HG03025 (cell line): ENCODE data around the gene MED29.

Experiments used
- ATAC-seq: cut with Tn5 transposase; IDR thresholded peaks from one replicate; pipeline ENCODE4 v1.9.1; 2021; ENCODE audit warnings: mild to moderate bottlenecking, moderate library complexity; ENCODE audit not compliant: unreplicated experiment, low FRiP score

Gene MED29, protein sequence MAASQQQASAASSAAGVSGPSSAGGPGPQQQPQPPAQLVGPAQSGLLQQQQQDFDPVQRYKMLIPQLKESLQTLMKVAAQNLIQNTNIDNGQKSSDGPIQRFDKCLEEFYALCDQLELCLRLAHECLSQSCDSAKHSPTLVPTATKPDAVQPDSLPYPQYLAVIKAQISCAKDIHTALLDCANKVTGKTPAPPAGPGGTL

DNA sequence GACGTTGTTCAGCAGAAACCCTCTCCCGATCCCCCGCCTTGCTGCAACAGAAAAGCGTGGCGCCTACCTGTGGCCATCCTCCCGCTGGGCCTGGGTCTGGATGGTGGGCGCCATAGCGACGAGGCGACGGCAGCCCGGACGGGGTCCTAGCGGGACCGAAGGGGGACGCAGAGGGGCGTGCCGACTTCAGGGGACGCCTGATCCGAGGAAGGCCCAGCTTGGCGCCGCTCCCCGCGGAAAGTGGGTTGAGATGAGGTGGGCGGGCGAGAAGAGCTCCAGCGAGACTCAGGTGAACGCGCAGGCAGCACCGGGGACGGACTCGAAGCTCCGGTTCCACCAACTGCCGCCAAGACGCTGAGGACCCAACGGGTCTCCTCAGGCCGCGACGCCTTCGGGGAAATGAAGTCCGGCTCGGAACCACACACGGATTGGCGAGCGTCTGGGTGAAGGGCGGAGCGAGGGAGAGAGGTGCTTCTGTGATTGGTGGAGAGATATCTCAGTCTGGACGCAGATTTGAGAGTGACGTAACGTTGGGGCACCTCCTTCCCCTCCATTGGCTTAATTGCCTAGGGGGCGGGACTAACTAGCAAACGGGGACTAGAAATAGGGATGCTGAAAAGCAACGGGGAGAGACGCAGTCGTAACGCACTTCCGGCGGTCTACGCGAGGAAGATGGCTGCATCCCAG, at the start of gene MED29, which contains the start of gene PAF1:
TSS of gene MED29 (plus strand) at position 628 of the 687 bp plus-strand sequence. CDS start at position 673, 45 bp downstream.
TSS of gene PAF1 (minus strand) at position 356 of the 687 bp plus-strand sequence. CDS start at position 114, 242 bp downstream.
- ATAC-seq = peak; percentile 86

- ATAC-seq = peak; percentile 80
These were observed 49.2 kb upstream of the MED29 start, which contains the start of gene SAMD4B for GRCh38 chr19:39341719-39342604. TSS of gene SAMD4B (plus strand) at chr19:39342421. CDS start at chr19:39356894, 14,473 bp downstream.

DNA sequence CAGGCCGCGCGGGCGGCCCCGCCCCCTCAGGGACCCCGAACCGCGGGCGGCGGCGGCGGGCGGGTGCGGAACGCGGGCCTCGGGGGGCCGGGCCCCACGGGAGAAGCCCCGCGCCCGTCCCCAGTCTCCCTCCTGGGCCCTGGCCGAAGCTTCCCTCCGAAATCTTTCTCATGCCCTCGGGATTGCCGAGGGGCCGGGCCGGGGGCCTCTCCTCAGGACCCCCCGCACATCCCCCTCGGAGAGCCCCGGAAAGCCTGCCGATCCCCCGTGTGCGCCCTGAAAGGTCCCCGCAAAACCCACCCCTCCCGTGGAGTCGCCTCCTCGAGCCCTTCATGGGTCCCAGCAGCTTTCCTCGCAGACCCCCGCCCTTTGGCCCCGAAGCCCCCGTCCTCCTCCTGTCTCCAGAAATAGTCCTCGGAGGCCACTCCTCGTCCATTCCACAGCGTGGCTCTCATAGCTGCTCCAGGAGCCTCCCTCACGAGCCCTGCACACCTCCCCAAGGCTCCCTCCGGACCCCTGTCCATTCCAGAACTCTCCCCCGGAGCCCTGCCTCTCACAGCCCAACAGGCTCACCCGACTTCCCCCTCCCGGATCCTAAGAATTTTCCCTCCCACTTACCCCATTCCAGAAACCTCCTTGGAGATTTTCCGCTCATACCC, 48.4 kb upstream of the MED29 start:
- no peak for ATAC-seq

GRCh38 chr19:39345956-39346355, 45.2 kb upstream of the MED29 start:
- ATAC-seq = no peak

GRCh38 chr19:39347332-39348164, 43.6 kb upstream of the MED29 start:
- ATAC-seq = no peak

DNA sequence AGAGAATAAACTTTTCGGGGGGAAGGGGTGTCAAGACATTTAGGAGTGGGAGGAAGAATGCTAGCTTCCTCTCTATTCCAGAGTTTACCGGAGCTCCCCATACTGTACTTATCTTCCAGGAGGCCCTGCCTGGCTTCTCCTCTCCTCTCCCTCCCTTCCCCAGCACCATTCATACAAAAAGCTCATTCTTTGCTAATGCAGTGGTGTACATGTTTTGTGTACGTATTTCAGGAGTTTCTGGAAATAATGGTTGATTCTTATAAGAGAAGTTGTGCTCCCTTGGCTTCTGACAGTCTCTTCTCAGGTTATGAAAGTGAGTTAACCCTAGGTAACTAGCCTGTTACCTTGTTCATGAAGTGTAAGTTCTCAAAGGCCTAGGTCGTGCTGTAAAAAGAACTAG, 41.9 kb upstream of the MED29 start:
- ATAC-seq = no peak

- no peak for ATAC-seq
These were observed 41.0 kb upstream of the MED29 start for GRCh38 chr19:39350156-39350555.

GRCh38 chr19:39351537-39352064, 39.6 kb upstream of the MED29 start:
- ATAC-seq = peak; percentile 59

- no peak for ATAC-seq
These were observed 38.6 kb upstream of the MED29 start for GRCh38 chr19:39352381-39353255.

DNA sequence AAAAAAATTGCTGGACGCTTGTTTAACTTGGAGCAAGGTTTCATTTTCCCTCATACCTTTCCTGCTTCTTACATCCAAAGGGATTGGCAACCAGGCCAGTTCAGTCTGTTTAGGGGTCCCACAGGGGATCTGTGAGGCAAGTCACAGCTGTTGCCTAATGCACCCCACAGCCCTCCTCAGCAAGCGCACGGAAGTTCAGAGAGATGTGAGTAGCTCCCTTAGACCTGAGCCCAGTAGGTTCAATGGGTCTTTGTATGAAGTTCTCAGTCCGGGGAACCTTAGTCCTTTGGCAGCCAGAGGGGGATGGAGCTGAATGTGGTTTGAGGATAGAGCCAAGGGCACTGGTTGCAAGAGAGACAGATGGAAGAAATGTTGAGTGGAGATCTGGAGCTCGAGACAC, 35.9 kb upstream of the MED29 start:
- ATAC-seq = no peak

- no peak for ATAC-seq
These were observed 35.1 kb upstream of the MED29 start for GRCh38 chr19:39356073-39356472.

DNA sequence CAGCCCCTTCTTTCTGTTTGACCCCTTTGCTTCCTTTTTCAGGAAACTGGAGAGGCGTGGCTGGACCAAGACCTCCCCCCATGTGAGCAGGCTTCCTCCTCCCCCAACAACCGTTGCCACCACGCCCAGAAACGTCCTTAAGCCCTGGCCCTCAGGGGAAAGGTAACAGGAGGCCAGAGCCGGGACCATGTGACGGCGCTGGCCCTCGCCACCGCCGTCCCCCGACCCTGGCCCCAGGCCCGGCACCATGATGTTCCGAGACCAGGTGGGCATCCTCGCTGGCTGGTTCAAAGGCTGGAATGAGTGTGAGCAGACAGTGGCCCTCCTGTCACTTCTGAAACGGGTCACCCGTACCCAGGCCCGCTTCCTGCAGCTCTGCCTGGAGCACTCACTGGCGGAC, 34.5 kb upstream of the MED29 start:
- ATAC-seq = no peak

- ATAC-seq = no peak
These were observed 32.2 kb upstream of the MED29 start for GRCh38 chr19:39359026-39359425.

DNA sequence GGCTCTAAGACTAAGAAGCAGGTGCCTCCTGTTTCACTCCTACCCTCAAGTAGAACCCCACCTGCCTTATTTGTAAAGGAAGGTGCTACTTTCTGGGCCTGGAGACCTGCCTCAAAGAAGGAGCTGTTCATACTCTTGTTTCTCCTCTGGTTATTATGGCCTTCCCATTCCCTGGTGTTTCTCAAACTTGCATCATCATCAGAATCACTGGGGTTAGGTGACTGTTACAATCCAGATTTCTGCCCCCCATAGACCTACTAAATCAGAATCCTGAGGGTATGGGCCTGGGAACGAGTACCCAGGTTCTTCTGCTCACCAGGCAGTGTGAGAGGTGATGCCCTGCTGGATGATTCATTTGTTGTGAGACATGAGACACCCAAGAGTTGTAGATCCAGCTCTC, 30.6 kb upstream of the MED29 start:
- no peak for ATAC-seq

DNA sequence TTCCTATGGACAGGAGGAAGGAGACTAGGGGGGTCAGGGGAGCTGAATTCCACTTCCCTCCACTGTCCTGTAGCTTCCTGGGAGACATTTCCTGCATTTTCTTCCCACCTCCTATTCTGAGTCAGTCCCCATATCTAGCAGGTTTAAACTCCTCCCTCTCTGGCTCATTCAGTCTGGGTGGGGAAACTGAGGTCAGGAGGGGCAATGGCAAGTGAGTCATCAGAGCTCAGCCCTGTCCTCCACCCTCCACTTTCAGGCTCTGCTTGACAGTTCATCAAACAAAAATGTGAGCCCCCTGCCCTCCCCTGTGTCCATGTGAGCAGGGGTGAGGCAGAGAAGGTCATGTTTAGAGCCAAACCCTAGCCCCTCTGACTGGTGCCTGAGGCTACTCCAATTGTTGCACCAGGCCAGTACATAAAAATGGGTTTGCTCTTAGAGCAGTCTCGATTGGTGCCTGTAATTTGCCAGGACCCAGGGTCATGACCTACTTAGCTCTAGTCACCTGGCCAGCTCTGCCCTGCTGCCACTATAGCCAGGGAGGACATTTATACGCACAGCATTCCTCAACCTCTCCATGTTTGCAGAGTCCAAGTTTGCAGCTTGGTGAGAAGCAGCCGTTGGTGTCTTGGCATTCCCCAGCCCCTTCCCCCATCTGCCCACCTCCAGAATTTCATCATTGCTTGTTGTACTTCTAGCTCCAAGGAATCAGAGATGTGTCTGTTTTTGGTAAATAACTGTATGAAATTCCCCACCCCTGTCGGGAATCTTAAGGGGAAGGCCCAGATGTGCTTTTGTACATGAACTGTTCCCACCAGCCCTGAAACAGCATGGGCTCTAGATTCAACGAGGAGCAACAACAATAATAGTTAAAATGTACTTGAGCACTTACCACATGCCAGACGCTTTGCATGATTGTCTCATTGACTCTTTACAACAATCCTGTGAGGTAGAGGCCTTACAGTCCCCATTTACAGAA, 28.2 kb upstream of the MED29 start:
- no peak for ATAC-seq

DNA sequence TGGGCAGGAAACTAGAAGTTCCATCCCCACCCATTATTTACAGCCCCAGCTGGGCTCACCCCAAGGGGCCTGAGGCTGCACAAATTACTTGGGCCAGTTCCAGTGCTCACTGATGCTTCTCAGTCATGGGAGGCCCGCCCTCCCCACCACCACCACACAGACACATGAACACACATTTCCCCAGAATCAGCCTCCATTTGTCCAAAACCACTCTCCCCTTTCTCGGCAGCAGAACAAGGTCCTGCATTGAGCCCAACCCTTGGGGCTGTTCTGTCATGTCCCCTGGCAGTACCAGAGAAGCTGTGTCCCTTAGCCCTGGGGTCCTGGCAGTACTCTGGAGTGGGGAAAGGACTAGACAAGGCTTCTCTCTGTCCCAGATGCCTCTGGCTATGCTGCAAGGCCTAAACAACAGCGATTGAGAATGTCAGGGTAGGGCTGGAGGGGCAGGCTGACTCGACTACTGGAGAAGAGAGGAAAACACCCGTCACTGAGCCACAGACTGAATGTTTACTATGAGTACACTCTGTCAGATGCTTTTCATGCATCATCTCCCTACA, 27.2 kb upstream of the MED29 start:
- ATAC-seq = no peak

DNA sequence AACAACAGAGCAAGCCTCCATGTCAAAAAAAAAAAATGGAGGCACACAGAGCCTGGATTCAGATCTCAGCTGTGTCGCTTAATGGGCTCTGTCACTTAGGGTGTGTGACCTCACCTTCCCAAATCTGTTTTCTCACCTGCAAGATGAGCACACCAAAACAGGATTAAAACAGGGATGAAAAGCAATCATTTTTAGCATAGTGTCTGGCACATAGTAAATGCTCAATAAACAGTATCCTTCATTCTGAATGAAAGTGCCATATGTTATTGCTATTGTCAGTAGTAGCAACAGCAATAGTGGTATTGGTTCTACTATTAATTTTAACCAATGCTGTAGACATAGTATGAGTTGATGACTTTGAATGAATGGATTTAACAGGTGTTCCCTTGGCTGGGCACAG, 25.6 kb upstream of the MED29 start:
- no peak for ATAC-seq
